ENCODE results near the gene FHIT.

Gene FHIT

GRCh38 chr3:60011218-60011617 lies 1240.0 kb downstream of the FHIT start:
- Histone ChIP-seq H3K27me3 (no peaks in the 10 kb centered on the region), H3K27ac (no peak overlapping the region), H3K4me3 (ENCODE audit: low read depth in 1 of 2, low read length in 1 of 2) (no peak overlapping the region), H3K9me3 (no peaks in the 10 kb centered on the region), H3K36me3 (no peaks in the 10 kb centered on the region), H3K4me1 (ENCODE audit: control insufficient read depth in 1 of 2, insufficient read depth in 1 of 2, low read depth in 1 of 2, low read length in 1 of 2) (peaks cover 4 to 14% of the 10 kb centered on the region in 2 experiments)
- TF ChIP-seq CTCF (IDR thresholded peaks at IDR 0.05) = no peak

DNA sequence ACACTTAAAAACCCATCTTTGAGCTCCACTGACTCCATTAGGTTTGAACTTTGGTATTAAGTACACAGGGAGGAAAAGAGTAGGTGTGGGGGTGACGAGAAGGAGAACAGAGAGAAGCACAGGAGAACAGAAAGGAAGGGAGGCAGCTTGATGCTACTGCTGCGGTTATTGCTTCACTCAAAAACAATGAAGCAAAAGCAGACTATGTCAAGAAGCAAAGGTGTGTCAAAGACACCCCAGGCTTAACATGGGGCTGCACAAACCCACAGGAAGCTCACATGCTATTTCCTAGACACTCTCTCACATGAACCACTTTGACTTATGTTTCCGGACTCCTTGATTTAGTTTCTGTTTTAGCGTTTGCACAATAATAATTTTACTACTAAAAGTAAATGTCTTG lies 1240.5 kb downstream of the FHIT start:
- Histone ChIP-seq H3K4me1 (ENCODE audit: control insufficient read depth in 1 of 2, insufficient read depth in 1 of 2, low read depth in 1 of 2, low read length in 1 of 2) (peaks cover 4 to 14% of the 10 kb centered on the region in 2 experiments), H3K9me3 (no peaks in the 10 kb centered on the region), H3K4me3 (ENCODE audit: low read depth in 1 of 2, low read length in 1 of 2) (no peak overlapping the region), H3K27ac (no peak overlapping the region), H3K36me3 (no peaks in the 10 kb centered on the region), H3K27me3 (no peaks in the 10 kb centered on the region)
- TF ChIP-seq CTCF (IDR thresholded peaks at IDR 0.05) = no peak

- Histone ChIP-seq H3K4me1 (ENCODE audit: control insufficient read depth in 1 of 2, insufficient read depth in 1 of 2, low read depth in 1 of 2, low read length in 1 of 2) (peaks cover 4 to 14% of the 10 kb centered on the region in 2 experiments), H3K9me3 (no peaks in the 10 kb centered on the region), H3K27ac (no peak overlapping the region), H3K36me3 (no peaks in the 10 kb centered on the region), H3K4me3 (ENCODE audit: low read depth in 1 of 2, low read length in 1 of 2) (no peak overlapping the region), H3K27me3 (no peaks in the 10 kb centered on the region)
- TF ChIP-seq CTCF (IDR thresholded peaks at IDR 0.05) = no peak
Observed at GRCh38 chr3:60009931-60010478, 1241.2 kb downstream of the FHIT start.

GRCh38 chr3:60001369-60001768 lies 1249.9 kb downstream of the FHIT start:
- Histone ChIP-seq H3K4me3 (ENCODE audit: low read depth in 1 of 2, low read length in 1 of 2) (no peak overlapping the region), H3K9me3 (no peaks in the 10 kb centered on the region), H3K27me3 (no peaks in the 10 kb centered on the region), H3K36me3 (no peaks in the 10 kb centered on the region), H3K4me1 (ENCODE audit: control insufficient read depth in 1 of 2, insufficient read depth in 1 of 2, low read depth in 1 of 2, low read length in 1 of 2) (no peaks in the 10 kb centered on the region), H3K27ac (no peak overlapping the region)
- TF ChIP-seq CTCF (IDR thresholded peaks at IDR 0.05) = no peak

GRCh38 chr3:60000311-60001105 lies 1250.7 kb downstream of the FHIT start:
- no peak overlapping the region for H3K27ac ChIP-seq
- no peak overlapping the region for H3K4me3 ChIP-seq (ENCODE audit: low read depth in 1 of 2, low read length in 1 of 2)
- no peaks in the 10 kb centered on the region for H3K27me3 ChIP-seq
- H3K9me3 ChIP-seq = no peaks in the 10 kb centered on the region
- no peaks in the 10 kb centered on the region for H3K4me1 ChIP-seq (ENCODE audit: control insufficient read depth in 1 of 2, insufficient read depth in 1 of 2, low read depth in 1 of 2, low read length in 1 of 2)
- no peak for TF ChIP-seq CTCF (IDR thresholded peaks at IDR 0.05)
- no peaks in the 10 kb centered on the region for H3K36me3 ChIP-seq

Measured in neutrophil (primary cell).